ENCODE results near the gene TM9SF3.
A peak's percentile ranks its signal among the peaks of the same experiment; 100 is the strongest.

Gene TM9SF3

GRCh38 chr10:96586419-96587263 lies at the start of gene TM9SF3:
Gene TM9SF3, minus strand, starts transcription at chr10:96587012. Its CDS starts 177 bp downstream, at chr10:96586835.
- DNase-seq (ENCODE audit: low spot score), result peak; percentile 93
- in situ Hi-C loops (cut with MboI; ENCODE audit: low pct_unique_long_range_greater_than_20kb, low sequenced_read_pairs, unreplicated experiment), result no loop called here
- peak; percentile 1 for TF ChIP-seq CTCF (IDR thresholded peaks at IDR 0.05; ENCODE audit: extremely low read depth, insufficient read depth, missing control alignments)

- no peak for DNase-seq (ENCODE audit: low spot score)
- in situ Hi-C loops (cut with MboI; ENCODE audit: low pct_unique_long_range_greater_than_20kb, low sequenced_read_pairs, unreplicated experiment), result no loop called here
These were observed 49.7 kb upstream of the TM9SF3 start for GRCh38 chr10:96636551-96636950.

GRCh38 chr10:96632974-96633710 lies 46.3 kb upstream of the TM9SF3 start:
- in situ Hi-C loops (cut with MboI; ENCODE audit: low pct_unique_long_range_greater_than_20kb, low sequenced_read_pairs, unreplicated experiment), result no loop called here
- DNase-seq (ENCODE audit: low spot score), result no peak
- TF ChIP-seq CTCF (IDR thresholded peaks at IDR 0.05; ENCODE audit: extremely low read depth, insufficient read depth, missing control alignments), result no peak

More at GRCh38 chr10:96636551-96636950, 49.7 kb upstream of the TM9SF3 start:
- TF ChIP-seq CTCF (IDR thresholded peaks at IDR 0.05; ENCODE audit: extremely low read depth, insufficient read depth, missing control alignments), result no peak

GRCh38 chr10:96627292-96627691 lies 40.5 kb upstream of the TM9SF3 start:
- no peak for TF ChIP-seq CTCF (IDR thresholded peaks at IDR 0.05; ENCODE audit: extremely low read depth, insufficient read depth, missing control alignments)
- DNase-seq (ENCODE audit: low spot score), result no peak
- in situ Hi-C loops (cut with MboI; ENCODE audit: low pct_unique_long_range_greater_than_20kb, low sequenced_read_pairs, unreplicated experiment), result no loop called here

GRCh38 chr10:96626795-96627194 lies 40.0 kb upstream of the TM9SF3 start:
- in situ Hi-C loops (cut with MboI; ENCODE audit: low pct_unique_long_range_greater_than_20kb, low sequenced_read_pairs, unreplicated experiment), result no loop called here
- no peak for DNase-seq (ENCODE audit: low spot score)
- peak; percentile 20 for TF ChIP-seq CTCF (IDR thresholded peaks at IDR 0.05; ENCODE audit: extremely low read depth, insufficient read depth, missing control alignments)

- in situ Hi-C loops (cut with MboI; ENCODE audit: low pct_unique_long_range_greater_than_20kb, low sequenced_read_pairs, unreplicated experiment), result no loop called here
- TF ChIP-seq CTCF (IDR thresholded peaks at IDR 0.05; ENCODE audit: extremely low read depth, insufficient read depth, missing control alignments), result no peak
- no peak for DNase-seq (ENCODE audit: low spot score)
These were observed 38.4 kb upstream of the TM9SF3 start for GRCh38 chr10:96625173-96625572.
